ENCODE results near the gene CORO2A.

DNA sequence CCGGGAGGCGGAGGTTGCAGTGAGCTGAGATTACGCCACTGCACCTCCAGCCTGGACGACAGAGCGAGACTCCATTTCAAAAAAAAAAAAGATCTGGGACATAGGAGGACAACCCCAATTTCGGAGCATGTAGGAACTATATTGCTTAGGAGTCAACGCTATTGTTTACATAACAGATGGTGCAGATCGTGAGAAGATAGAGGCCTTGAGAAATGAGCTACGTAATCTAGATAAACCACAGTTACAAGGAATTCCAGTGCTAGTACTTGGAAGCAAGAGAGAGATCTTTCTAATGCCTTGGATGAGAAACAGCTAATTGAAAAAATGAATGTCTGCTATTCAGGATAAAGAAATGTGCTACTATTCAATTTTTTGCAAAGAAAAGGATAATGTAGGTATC lies 42.7 kb upstream of the CORO2A start:
- TF ChIP-seq, protein P1, sequence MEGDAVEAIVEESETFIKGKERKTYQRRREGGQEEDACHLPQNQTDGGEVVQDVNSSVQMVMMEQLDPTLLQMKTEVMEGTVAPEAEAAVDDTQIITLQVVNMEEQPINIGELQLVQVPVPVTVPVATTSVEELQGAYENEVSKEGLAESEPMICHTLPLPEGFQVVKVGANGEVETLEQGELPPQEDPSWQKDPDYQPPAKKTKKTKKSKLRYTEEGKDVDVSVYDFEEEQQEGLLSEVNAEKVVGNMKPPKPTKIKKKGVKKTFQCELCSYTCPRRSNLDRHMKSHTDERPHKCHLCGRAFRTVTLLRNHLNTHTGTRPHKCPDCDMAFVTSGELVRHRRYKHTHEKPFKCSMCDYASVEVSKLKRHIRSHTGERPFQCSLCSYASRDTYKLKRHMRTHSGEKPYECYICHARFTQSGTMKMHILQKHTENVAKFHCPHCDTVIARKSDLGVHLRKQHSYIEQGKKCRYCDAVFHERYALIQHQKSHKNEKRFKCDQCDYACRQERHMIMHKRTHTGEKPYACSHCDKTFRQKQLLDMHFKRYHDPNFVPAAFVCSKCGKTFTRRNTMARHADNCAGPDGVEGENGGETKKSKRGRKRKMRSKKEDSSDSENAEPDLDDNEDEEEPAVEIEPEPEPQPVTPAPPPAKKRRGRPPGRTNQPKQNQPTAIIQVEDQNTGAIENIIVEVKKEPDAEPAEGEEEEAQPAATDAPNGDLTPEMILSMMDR (IDR thresholded peaks at IDR 0.05) = no peak
- no peak for TF ChIP-seq POLR2A (IDR thresholded peaks at IDR 0.05)

All from heart left ventricle (tissue), 13 donors.